RPMI8226 (cell line): ENCODE data around the gene ERC1.
A peak's percentile ranks its signal among the peaks of the same experiment; 100 is the strongest.

Source experiments
- DNase-seq: peaks from one replicate; pipeline ENCODE4 v3.0.0-alpha.2; 2015

The ERC1 gene

GRCh38 chr12:990661-991349 is at the start of gene ERC1:
TSS of gene ERC1 (plus strand) at chr12:991223. CDS start at chr12:1027904, 36,681 bp downstream.
- DNase-seq, result peak; percentile 89

DNA sequence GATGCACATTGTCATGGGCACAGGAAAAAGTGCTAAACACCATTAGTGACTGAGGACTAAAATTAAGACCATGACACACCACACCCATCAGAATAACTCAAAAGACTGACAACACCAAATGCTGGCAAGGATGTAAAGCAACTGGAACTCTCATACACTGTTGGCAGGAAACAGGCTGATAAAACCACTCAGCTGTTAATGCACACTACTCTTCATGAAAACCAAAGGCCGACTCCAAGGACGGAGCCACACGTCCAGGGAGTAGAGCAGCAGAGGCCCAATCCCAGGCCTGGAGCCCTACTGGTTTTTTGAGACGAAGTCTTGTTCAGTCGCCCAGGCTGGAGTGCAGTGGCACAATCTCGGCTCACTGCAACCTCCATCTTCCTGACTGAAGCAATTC is 48.0 kb upstream of the ERC1 start:
- DNase-seq, result no peak

DNA sequence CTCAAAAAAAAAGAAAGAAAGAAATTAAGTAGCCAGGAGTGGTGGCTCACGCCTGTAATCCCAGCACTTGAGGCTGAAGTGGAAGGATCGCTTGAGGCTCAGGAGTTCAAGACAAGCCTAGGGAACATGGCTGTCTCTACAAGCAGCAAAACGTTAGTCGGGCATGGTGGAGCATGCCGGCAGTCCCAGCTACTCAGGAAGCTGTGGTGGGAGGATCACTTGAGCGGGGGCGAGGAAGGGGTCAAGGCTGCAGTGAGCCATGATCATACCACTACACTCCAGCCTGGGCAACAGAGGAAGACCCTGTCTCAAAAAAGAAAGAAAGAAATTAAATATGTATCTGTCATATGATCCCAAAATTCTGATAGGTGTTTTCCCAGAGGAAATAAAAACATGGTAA is 46.8 kb upstream of the ERC1 start:
- no peak for DNase-seq

GRCh38 chr12:946212-946611 is 44.8 kb upstream of the ERC1 start:
- no peak for DNase-seq

- no peak for DNase-seq
Observed at GRCh38 chr12:946631-947030, 44.4 kb upstream of the ERC1 start.

GRCh38 chr12:948238-948637 is 42.8 kb upstream of the ERC1 start:
- DNase-seq, result no peak

DNA sequence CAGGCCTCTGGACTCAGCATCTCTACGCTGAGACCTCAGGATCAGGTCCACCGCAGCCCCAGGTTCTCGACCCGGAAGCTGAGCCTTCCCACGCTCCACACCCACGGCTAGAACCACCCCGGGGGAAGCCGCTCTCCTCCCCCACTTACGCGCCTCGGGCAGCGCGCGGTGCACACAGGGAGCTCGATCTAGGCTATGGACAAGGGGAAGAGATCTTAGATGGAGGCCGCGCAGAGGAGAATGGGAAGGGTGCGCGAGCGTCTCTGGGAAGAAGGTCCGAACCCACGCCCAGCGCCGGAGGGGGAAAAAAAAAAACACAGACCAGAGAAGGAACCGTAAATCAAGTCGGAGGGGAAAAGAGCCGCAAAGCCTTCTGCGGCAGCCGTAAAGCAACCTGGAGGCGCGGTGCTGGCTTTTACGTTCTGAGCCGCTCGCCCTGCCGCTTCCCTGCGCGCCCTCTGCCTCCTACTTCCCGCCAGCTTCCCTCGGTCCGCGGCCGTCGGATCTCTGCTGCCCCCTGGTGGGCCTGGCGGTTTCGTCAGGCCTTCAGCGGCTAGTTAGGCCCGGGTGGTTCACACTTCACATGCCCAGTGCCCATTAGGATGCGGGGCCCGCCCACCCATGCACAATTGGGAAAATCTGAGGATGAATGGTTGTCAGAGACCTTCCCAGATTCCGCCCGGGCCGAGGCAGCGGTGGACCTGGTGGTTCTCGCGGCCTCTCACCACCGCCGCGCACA is 41.4 kb upstream of the ERC1 start, which contains the start of gene RAD52:
RAD52 (minus strand) TSS at position 242 of the 739 bp plus-strand sequence. CDS start 16,636 bp downstream, outside the sequence.
- peak; percentile 98 for DNase-seq

GRCh38 chr12:951176-951575 is 39.8 kb upstream of the ERC1 start:
- DNase-seq, result no peak

DNA sequence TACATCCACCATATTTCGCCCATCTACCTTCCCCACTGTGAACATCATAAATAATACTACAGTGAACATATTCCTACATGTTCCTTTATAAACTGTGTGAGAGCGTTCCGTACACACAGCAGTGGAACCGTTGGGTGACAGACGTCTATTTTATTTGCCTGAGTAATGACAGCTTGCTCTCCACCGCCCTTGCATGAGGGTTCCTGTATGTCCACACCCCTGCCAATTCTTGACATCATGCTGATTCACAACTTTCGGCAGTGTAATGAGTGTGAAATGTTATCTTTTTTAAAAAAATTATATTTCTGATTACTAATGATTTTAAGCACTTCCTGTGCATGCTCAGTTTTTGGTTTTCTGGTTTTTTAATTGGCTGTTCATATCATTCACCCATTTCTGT is 37.2 kb upstream of the ERC1 start:
- DNase-seq, result no peak

GRCh38 chr12:954741-955140 is 36.3 kb upstream of the ERC1 start:
- no peak for DNase-seq

GRCh38 chr12:955939-956338 is 35.1 kb upstream of the ERC1 start:
- DNase-seq, result no peak

DNA sequence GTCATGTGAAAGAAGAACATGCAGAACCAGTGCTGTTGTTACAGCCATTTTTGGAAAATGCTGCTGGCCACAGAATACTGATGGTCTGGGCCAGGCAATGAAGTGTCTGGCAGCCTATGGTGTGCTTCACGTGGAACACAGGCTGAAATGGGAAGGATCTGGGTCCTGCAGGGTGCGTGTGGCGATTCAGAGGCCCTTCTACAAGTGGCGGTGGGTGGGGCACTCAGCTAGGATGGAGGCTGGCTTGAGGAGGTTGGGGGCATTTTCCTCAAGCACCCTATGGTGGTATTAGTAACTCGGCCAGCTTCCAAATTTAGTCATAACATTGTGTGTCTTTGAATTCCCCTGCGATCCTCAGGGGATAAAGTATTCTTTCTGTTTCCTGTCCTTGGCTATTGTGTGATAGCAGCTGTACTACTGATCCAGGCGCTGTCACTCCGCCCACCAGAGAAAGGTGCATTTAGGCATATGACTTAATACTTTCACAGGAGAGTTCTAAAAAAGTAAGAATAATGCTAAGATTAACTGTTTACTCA is 32.4 kb upstream of the ERC1 start:
- DNase-seq, result no peak

GRCh38 chr12:966724-967123 is 24.3 kb upstream of the ERC1 start:
- no peak for DNase-seq

DNA sequence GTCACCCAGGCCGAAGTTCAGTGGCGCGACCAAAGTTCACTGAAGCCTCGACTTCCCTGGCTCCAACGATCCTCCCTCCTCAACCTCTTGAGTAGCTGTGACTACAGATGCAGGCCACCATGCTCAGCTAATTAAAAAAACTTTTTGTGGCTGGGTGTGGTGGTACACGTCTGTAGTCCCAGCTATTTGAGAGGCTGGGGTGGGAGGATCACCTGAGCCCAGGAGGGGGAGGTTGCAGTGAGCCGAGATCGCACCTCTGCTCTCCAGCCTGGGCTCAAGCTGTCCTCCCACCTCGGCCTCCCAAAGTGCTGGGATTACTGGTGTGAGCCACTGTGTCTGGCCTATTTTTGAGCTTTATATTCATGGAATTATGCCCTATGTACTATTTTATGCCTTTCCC is 23.4 kb upstream of the ERC1 start:
- no peak for DNase-seq

- DNase-seq, result no peak
Observed at GRCh38 chr12:968545-968944, 22.5 kb upstream of the ERC1 start.

- DNase-seq, result no peak
Observed at GRCh38 chr12:969821-970220, 21.2 kb upstream of the ERC1 start.

GRCh38 chr12:971991-972390 is 19.0 kb upstream of the ERC1 start:
- no peak for DNase-seq

GRCh38 chr12:974271-974862 is 16.7 kb upstream of the ERC1 start:
- no peak for DNase-seq

DNA sequence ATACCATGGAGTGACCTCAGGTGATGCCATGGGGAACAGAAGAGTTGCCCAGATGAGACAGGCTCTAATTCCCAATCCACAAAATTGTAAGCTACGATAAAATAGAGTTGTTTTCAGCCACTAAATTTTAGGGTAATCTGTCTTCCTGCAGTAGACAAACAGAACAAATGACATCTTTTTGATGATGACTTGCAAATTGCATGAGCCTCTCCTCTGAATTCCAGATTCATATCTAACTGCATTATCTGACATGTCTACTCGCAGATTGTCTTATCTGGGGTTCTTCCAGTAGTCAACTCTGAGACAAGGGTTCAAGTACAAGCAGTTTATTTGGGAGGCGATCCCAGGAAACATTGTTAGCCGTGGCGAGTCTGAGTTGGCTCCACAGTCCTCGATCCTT is 14.4 kb upstream of the ERC1 start:
- DNase-seq, result no peak

- no peak for DNase-seq
Observed at GRCh38 chr12:977156-977555, 13.9 kb upstream of the ERC1 start.

DNA sequence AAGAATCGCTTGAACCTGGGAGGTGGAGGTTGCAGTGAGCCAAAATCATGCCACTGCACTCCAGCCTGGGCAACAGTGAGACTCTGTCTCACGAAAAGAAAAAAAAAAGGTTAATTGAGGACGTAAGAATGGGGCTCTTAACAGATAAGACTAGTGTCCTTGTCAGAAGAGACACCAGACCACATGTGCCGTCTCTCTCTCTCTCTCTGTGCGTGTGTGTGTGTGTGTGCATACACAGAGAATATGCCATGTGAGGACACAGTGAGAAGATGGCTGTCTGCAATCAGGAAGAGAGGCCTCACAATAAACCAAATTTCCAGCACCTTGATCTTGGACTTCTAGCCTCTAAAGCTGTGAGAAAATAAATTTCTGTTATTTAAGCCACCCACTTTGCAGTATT is 11.7 kb upstream of the ERC1 start:
- DNase-seq, result no peak

DNA sequence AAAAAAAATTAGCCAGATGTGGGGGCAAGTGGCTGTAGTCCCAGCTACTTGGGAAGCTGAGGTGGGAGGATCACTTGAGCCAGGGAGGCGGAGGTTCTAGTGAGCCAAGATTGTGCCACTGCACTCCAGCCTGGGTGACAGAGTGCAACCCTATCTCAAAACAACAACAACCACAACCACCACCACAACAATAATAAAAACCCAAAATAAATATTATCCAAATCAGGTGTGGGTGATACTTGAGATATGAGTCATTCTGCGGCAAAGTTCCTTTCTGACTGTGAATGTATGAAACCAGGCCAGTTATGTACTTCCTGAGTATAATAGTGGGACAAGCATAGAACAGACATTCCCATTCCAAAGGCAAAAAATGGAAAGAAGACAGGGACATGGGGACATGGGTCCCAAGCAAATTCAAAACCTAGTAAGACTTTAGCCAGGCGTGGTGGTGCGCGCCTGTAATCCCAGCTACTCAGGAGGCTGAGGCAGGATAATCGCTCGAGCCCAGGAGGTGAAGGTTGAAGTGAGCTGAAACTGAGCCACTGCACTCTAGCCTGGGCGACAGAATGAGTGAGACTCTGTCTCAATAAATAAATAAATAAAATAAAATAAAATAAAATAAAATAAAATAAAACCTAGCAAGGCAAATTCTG is 9.7 kb upstream of the ERC1 start:
- DNase-seq, result no peak

- DNase-seq, result no peak
Observed at GRCh38 chr12:981961-982360, 9.1 kb upstream of the ERC1 start.
